Measurements from ENCODE around the gene MCTP1.

The MCTP1 gene

DNA sequence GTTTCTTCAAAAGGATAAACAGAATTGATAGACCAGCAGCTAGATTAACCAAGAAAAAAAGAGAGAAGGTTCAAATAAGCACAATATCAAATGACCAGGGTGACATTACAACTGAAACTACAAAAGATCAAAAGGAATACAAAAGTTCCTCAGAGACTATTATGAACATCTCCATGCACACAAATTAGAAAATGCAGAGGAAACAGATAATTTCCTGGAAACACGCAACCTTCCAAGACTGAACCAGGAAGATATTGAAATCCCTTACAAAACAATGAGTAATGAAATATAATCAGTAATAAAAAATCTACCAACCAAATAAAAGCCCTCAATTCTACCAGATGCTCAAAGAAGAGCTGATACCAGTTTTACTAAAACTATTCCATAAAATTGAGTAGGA lies 252.1 kb downstream of the MCTP1 start:
- ATAC-seq = no peak
- no peak for TF ChIP-seq ZNF70 (CRISPR knock-in tag; IDR thresholded peaks at IDR 0.05)
- no peak for TF ChIP-seq RARB (CRISPR knock-in tag; IDR thresholded peaks at IDR 0.05)
- TF ChIP-seq BACH2 (CRISPR knock-in tag; IDR thresholded peaks at IDR 0.05; ENCODE audit: borderline replicate concordance) = no peak

DNA sequence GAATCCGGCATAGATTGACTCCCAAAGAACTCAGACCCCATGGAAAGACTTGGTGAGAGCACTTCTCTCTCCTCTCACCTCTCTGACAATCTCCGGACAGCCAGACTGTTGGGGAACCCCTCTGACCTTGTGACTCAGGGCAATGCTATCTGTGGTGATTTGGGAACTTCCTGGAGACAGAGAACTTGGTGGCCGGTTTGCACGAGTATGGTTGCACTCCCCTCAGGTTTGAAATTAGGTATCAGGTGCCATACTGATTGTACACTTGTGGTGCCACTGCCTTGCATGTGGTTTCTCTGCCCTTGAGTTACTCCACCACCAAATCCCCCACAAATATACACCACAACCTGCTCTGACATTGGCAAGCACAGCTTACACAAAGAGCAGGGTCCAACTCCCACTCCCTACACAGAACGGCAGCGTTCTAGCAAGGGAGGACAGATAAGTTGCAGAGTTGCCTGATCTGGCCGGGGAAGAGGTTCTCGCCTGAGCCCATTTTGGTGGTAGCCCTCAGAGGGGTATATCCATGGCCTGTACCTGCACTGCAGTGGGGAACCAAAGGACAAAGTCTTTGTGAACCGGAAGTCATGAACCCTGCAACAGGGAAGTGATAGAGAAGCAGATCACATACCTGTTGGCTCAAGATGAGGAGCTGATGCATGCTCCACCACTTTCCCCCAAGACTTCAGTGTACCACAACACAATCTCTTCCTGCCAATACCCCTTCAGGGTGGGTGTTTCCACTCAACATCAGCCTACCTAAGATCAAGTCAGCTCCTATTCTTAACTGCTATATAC lies 255.1 kb downstream of the MCTP1 start:
- ATAC-seq = no peak; the same call in 2 of the 3 replicates
- TF ChIP-seq TOX (CRISPR knock-in tag; IDR thresholded peaks at IDR 0.05; ENCODE audit: borderline replicate concordance) = no peak
- TF ChIP-seq, protein P1, sequence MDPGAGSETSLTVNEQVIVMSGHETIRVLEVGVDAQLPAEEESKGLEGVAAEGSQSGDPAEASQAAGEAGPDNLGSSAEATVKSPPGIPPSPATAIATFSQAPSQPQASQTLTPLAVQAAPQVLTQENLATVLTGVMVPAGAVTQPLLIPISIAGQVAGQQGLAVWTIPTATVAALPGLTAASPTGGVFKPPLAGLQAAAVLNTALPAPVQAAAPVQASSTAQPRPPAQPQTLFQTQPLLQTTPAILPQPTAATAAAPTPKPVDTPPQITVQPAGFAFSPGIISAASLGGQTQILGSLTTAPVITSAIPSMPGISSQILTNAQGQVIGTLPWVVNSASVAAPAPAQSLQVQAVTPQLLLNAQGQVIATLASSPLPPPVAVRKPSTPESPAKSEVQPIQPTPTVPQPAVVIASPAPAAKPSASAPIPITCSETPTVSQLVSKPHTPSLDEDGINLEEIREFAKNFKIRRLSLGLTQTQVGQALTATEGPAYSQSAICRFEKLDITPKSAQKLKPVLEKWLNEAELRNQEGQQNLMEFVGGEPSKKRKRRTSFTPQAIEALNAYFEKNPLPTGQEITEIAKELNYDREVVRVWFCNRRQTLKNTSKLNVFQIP (CRISPR knock-in tag; IDR thresholded peaks at IDR 0.05; ENCODE audit: borderline replicate concordance, low read depth) = no peak
- TF ChIP-seq ZC3H10 (CRISPR knock-in tag; IDR thresholded peaks at IDR 0.05) = no peak
- TF ChIP-seq CSDC2 (CRISPR knock-in tag; IDR thresholded peaks at IDR 0.05) = no peak
- no peak for TF ChIP-seq RARB (CRISPR knock-in tag; IDR thresholded peaks at IDR 0.05)
- TF ChIP-seq PPARA (CRISPR knock-in tag; IDR thresholded peaks at IDR 0.05; ENCODE audit: borderline replicate concordance) = no peak
- TF ChIP-seq, protein P2, sequence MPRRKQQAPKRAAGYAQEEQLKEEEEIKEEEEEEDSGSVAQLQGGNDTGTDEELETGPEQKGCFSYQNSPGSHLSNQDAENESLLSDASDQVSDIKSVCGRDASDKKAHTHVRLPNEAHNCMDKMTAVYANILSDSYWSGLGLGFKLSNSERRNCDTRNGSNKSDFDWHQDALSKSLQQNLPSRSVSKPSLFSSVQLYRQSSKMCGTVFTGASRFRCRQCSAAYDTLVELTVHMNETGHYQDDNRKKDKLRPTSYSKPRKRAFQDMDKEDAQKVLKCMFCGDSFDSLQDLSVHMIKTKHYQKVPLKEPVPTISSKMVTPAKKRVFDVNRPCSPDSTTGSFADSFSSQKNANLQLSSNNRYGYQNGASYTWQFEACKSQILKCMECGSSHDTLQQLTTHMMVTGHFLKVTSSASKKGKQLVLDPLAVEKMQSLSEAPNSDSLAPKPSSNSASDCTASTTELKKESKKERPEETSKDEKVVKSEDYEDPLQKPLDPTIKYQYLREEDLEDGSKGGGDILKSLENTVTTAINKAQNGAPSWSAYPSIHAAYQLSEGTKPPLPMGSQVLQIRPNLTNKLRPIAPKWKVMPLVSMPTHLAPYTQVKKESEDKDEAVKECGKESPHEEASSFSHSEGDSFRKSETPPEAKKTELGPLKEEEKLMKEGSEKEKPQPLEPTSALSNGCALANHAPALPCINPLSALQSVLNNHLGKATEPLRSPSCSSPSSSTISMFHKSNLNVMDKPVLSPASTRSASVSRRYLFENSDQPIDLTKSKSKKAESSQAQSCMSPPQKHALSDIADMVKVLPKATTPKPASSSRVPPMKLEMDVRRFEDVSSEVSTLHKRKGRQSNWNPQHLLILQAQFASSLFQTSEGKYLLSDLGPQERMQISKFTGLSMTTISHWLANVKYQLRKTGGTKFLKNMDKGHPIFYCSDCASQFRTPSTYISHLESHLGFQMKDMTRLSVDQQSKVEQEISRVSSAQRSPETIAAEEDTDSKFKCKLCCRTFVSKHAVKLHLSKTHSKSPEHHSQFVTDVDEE (CRISPR knock-in tag; IDR thresholded peaks at IDR 0.05) = no peak
- TF ChIP-seq, protein P3, sequence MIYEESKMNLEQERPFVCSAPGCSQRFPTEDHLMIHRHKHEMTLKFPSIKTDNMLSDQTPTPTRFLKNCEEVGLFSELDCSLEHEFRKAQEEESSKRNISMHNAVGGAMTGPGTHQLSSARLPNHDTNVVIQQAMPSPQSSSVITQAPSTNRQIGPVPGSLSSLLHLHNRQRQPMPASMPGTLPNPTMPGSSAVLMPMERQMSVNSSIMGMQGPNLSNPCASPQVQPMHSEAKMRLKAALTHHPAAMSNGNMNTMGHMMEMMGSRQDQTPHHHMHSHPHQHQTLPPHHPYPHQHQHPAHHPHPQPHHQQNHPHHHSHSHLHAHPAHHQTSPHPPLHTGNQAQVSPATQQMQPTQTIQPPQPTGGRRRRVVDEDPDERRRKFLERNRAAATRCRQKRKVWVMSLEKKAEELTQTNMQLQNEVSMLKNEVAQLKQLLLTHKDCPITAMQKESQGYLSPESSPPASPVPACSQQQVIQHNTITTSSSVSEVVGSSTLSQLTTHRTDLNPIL (CRISPR knock-in tag; IDR thresholded peaks at IDR 0.05; ENCODE audit: low read depth) = no peak
- no peak for TF ChIP-seq ISL1 (CRISPR knock-in tag; IDR thresholded peaks at IDR 0.05)
- TF ChIP-seq ZFP3 (CRISPR knock-in tag; IDR thresholded peaks at IDR 0.05) = no peak
- TF ChIP-seq ZNF565 (CRISPR knock-in tag; conservative IDR thresholded peaks at IDR 0.05; ENCODE audit: low read depth) = no peak
- TF ChIP-seq ZNF8 (CRISPR knock-in tag; IDR thresholded peaks at IDR 0.05) = no peak
- no peak for TF ChIP-seq PATZ1 (CRISPR knock-in tag; IDR thresholded peaks at IDR 0.05; ENCODE audit: borderline replicate concordance)
- no peak for TF ChIP-seq BACH2 (CRISPR knock-in tag; IDR thresholded peaks at IDR 0.05; ENCODE audit: borderline replicate concordance)
- no peak for TF ChIP-seq TCF4 (CRISPR knock-in tag; IDR thresholded peaks at IDR 0.05; ENCODE audit: borderline replicate concordance)
- no peak for TF ChIP-seq ARNTL (CRISPR knock-in tag; IDR thresholded peaks at IDR 0.05; ENCODE audit: borderline replicate concordance, low read depth)
- TF ChIP-seq, protein P4, sequence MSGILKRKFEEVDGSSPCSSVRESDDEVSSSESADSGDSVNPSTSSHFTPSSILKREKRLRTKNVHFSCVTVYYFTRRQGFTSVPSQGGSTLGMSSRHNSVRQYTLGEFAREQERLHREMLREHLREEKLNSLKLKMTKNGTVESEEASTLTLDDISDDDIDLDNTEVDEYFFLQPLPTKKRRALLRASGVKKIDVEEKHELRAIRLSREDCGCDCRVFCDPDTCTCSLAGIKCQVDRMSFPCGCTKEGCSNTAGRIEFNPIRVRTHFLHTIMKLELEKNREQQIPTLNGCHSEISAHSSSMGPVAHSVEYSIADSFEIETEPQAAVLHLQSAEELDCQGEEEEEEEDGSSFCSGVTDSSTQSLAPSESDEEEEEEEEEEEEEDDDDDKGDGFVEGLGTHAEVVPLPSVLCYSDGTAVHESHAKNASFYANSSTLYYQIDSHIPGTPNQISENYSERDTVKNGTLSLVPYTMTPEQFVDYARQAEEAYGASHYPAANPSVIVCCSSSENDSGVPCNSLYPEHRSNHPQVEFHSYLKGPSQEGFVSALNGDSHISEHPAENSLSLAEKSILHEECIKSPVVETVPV (CRISPR knock-in tag; IDR thresholded peaks at IDR 0.05) = no peak
- no peak for TF ChIP-seq GLIS3 (CRISPR knock-in tag; IDR thresholded peaks at IDR 0.05)

DNA sequence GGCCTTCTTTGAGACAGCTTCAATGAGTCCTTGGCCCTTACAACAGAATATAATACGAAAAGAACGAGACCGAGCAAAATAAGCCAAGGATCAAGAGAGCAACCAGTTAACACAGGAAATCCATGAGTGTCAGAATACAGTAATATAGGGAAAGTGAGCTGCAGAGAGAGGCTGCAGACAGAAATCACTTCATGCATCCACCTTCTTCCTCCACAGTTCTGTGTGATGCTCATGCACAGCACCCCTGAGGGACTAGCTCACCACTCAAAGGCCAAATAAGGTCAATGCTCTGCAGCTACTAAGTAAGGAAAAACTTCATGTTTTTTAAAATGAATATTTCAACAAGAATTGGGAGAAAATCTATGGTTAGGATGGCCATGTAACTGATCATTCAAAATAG lies 257.1 kb downstream of the MCTP1 start:
- no peak for TF ChIP-seq ARNTL (CRISPR knock-in tag; IDR thresholded peaks at IDR 0.05; ENCODE audit: borderline replicate concordance, low read depth)
- no peak for TF ChIP-seq BACH2 (CRISPR knock-in tag; IDR thresholded peaks at IDR 0.05; ENCODE audit: borderline replicate concordance)
- TF ChIP-seq ISL1 (CRISPR knock-in tag; IDR thresholded peaks at IDR 0.05) = no peak
- TF ChIP-seq OSR1 (CRISPR knock-in tag; IDR thresholded peaks at IDR 0.05) = no peak
- no peak for TF ChIP-seq ZFP30 (CRISPR knock-in tag; IDR thresholded peaks at IDR 0.05)
- no peak for TF ChIP-seq SNAI2 (CRISPR knock-in tag; IDR thresholded peaks at IDR 0.05)
- TF ChIP-seq ZFP3 (CRISPR knock-in tag; IDR thresholded peaks at IDR 0.05) = no peak
- TF ChIP-seq, protein P3 (CRISPR knock-in tag; IDR thresholded peaks at IDR 0.05; ENCODE audit: low read depth) = no peak
- no peak for TF ChIP-seq ZC3H10 (CRISPR knock-in tag; IDR thresholded peaks at IDR 0.05)
- no peak for TF ChIP-seq ZNF70 (CRISPR knock-in tag; IDR thresholded peaks at IDR 0.05)
- ATAC-seq = no peak

All from SK-N-SH treated with all-trans-retinoic acid at 6 μM for 48 hours (cell line).